Measurements from ENCODE around the gene MTA1. TPM values are rescaled to one million over a fixed set of nuclear protein-coding genes. Genes with fewer than 3 reads are reported as not detected.

MTA1 gene
- total RNA-seq, 1 donor from 2014 or later = 59.8 TPM

DNA sequence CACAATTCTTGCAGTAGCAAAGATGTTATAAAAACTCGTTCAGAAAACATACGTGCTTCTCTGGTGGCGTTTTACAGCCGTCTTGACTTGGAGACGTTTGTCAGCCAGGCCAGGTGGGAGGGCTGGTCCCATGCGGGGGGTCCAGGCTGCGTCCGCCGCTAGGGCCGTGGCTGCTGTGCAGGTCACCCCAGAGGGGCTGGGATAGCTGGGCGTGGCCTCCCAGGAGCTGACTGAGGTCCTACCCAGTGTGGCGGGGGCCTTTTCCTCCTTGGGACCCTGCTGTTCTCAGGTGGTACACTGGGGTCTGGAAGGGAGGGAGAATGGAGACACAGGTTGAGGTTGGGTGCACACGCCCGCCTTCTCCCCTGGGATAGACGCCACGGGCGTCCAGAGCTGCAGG is 25.2 kb downstream of the MTA1 start:
- no peaks in the 10 kb centered on the region for H3K4me1 ChIP-seq
- peaks cover 6% of the 10 kb centered on the region for H3K36me3 Mint-ChIP-seq
- no peaks in the 10 kb centered on the region for H3K27me3 Mint-ChIP-seq (ENCODE audit: insufficient read depth, low read depth)
- no peaks in the 10 kb centered on the region for H3K9me3 Mint-ChIP-seq
- H3K79me2 ChIP-seq (ENCODE audit: low read depth) = peaks cover 18% of the 10 kb centered on the region
- no peak overlapping the region for H3K27ac Mint-ChIP-seq
- H3K4me3 ChIP-seq = no peak overlapping the region
- TF ChIP-seq EZH2phosphoT487 (IDR thresholded peaks at IDR 0.05) = no peak
- no peak for TF ChIP-seq EZH2 (IDR thresholded peaks at IDR 0.05)
- TF ChIP-seq, protein P1, sequence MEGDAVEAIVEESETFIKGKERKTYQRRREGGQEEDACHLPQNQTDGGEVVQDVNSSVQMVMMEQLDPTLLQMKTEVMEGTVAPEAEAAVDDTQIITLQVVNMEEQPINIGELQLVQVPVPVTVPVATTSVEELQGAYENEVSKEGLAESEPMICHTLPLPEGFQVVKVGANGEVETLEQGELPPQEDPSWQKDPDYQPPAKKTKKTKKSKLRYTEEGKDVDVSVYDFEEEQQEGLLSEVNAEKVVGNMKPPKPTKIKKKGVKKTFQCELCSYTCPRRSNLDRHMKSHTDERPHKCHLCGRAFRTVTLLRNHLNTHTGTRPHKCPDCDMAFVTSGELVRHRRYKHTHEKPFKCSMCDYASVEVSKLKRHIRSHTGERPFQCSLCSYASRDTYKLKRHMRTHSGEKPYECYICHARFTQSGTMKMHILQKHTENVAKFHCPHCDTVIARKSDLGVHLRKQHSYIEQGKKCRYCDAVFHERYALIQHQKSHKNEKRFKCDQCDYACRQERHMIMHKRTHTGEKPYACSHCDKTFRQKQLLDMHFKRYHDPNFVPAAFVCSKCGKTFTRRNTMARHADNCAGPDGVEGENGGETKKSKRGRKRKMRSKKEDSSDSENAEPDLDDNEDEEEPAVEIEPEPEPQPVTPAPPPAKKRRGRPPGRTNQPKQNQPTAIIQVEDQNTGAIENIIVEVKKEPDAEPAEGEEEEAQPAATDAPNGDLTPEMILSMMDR (IDR thresholded peaks at IDR 0.05) = no peak
- no peaks in the 10 kb centered on the region for H3K36me3 ChIP-seq
- H3K27me3 ChIP-seq = no peaks in the 10 kb centered on the region
- no peaks in the 10 kb centered on the region for H3K9me3 ChIP-seq (ENCODE audit: low read depth)
- no peak overlapping the region for H3K9ac ChIP-seq
- H3K4me2 ChIP-seq = no peak overlapping the region
- no peak overlapping the region for H3K27ac ChIP-seq
- no peaks in the 10 kb centered on the region for H3K4me1 Mint-ChIP-seq
- H3F3A ChIP-seq (ENCODE audit: low read depth) = no peaks in the 10 kb centered on the region
- no peak overlapping the region for H2AFZ ChIP-seq (replicated peaks)
- peaks cover 66% of the 10 kb centered on the region for H4K20me1 ChIP-seq (ENCODE audit: low read depth)
- no peak for DNase-seq (ENCODE audit: low spot score)
- H3K4me3 Mint-ChIP-seq = no peak overlapping the region

DNA sequence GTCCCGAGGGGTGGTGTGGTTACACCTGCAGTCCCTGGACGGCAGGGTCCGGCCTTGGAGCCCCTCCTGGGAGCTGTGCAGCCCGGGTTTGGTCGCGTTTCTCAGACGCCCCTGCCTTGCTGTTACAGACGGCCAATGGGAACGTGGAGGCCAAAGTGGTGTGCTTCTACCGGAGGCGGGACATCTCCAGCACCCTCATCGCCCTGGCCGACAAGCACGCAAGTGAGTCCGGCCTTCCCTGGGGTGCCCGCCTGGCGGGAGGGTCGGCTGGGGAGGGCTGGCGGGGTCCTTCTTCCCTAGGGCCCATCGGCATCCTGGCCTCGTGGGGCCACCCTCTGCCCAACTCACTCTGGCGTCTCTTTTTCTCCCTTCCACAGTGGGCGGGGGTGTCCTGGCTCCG is 25.7 kb downstream of the MTA1 start:
- H3K4me2 ChIP-seq = no peak overlapping the region
- no peak overlapping the region for H2AFZ ChIP-seq (replicated peaks)
- Mint-ChIP-seq H3K27ac (peak overlapping the region; percentile 37), H3K27me3 (ENCODE audit: insufficient read depth, low read depth) (no peaks in the 10 kb centered on the region), H3K4me1 (no peaks in the 10 kb centered on the region), H3K9me3 (no peaks in the 10 kb centered on the region), H3K36me3 (peaks cover 6% of the 10 kb centered on the region), H3K4me3 (no peak overlapping the region)
- no peak for DNase-seq (ENCODE audit: low spot score)
- no peaks in the 10 kb centered on the region for H3K9me3 ChIP-seq (ENCODE audit: low read depth)
- peaks cover 62% of the 10 kb centered on the region for H4K20me1 ChIP-seq (ENCODE audit: low read depth)
- H3K4me3 ChIP-seq = no peak overlapping the region
- H3K27me3 ChIP-seq = no peaks in the 10 kb centered on the region
- no peak overlapping the region for H3K27ac ChIP-seq
- no peak for TF ChIP-seq EZH2 (IDR thresholded peaks at IDR 0.05)
- no peak for TF ChIP-seq EZH2phosphoT487 (IDR thresholded peaks at IDR 0.05)
- TF ChIP-seq, protein P1 (IDR thresholded peaks at IDR 0.05) = no peak
- H3K79me2 ChIP-seq (ENCODE audit: low read depth) = peaks cover 16% of the 10 kb centered on the region
- no peaks in the 10 kb centered on the region for H3F3A ChIP-seq (ENCODE audit: low read depth)
- H3K9ac ChIP-seq = no peak overlapping the region
- no peaks in the 10 kb centered on the region for H3K4me1 ChIP-seq
- no peaks in the 10 kb centered on the region for H3K36me3 ChIP-seq

DNA sequence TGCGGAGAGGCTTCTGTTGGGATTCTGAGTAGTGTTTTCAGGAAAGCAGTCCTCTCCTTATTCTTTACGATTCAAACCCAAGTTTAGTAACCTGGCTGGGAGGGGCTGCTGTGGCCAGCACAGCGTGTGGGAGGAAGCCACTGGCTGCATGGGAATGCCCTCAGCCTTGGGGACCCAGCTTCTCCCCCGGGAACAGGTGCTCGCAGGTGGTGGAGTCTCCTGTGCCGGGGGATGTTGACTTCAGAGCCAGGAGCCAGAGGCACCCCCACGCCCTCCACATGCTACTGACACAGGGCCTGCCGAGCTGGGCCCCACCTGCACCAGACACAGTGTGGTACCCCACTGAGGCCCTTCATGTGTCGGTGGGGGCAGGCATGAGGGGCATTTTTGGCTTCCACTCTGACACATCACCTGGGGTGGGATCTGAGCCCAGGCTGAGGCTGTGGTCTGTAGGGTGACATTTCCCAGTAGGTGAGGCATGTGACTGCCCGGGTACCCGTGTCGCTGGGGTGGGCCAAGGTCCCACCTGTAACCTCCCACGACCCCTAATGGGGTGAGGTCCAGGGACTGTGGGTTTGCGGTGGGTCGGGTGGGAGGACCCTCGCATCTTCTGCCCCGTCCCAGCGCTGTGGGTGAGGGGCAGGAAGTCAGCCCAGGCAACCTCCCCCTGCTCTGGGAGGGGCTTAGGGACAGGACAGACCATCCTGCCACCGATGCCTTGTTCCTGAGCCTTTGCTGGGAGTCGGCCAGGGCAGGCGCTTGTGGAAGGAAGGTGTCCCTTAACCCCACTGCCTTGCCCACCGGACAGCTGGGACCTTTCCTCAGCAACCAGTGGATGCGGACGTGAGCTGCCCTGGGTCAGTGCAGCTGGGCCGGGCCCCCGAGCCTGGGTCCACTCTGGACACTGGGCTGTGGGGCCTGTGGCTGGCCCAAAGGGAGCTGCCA is 26.5 kb downstream of the MTA1 start:
- H2AFZ ChIP-seq (replicated peaks) = no peak overlapping the region
- no peaks in the 10 kb centered on the region for H3K9me3 Mint-ChIP-seq
- no peak overlapping the region for H3K9ac ChIP-seq
- peak overlapping the region; percentile 37 for H3K27ac Mint-ChIP-seq
- no peaks in the 10 kb centered on the region for H3K27me3 Mint-ChIP-seq (ENCODE audit: insufficient read depth, low read depth)
- H3K4me1 ChIP-seq = no peaks in the 10 kb centered on the region
- H3K4me1 Mint-ChIP-seq = no peaks in the 10 kb centered on the region
- H3K9me3 ChIP-seq (ENCODE audit: low read depth) = no peaks in the 10 kb centered on the region
- H3K4me2 ChIP-seq = no peak overlapping the region
- H3K36me3 Mint-ChIP-seq = peaks cover 6% of the 10 kb centered on the region
- no peak for DNase-seq (ENCODE audit: low spot score)
- peaks cover 16% of the 10 kb centered on the region for H3K79me2 ChIP-seq (ENCODE audit: low read depth)
- no peaks in the 10 kb centered on the region for H3K27me3 ChIP-seq
- peaks cover 53% of the 10 kb centered on the region for H4K20me1 ChIP-seq (ENCODE audit: low read depth)
- no peak overlapping the region for H3K27ac ChIP-seq
- no peaks in the 10 kb centered on the region for H3K36me3 ChIP-seq
- TF ChIP-seq, protein P1 (IDR thresholded peaks at IDR 0.05) = no peak
- TF ChIP-seq EZH2phosphoT487 (IDR thresholded peaks at IDR 0.05) = no peak
- no peak for TF ChIP-seq EZH2 (IDR thresholded peaks at IDR 0.05)
- H3K4me3 ChIP-seq = no peak overlapping the region
- no peaks in the 10 kb centered on the region for H3F3A ChIP-seq (ENCODE audit: low read depth)
- no peak overlapping the region for H3K4me3 Mint-ChIP-seq

Data from neural progenitor cell (in vitro differentiated cells).